WTC11 (cell line): ENCODE results near the gene MAP7D1. TPM values are rescaled to one million over a fixed set of nuclear protein-coding genes. Genes with fewer than 3 reads are reported as not detected.

Source experiments
- ATAC-seq: fragments of 200-7000 bp; cut with Tn5 transposase; 2 replicates; pipeline ENCODE4 v1.10.0; 2021; ENCODE audit warnings: mild to moderate bottlenecking, moderate library complexity
- CTCF ChIA-PET: fragments of 300-600 bp; sonication (Branson Sonifier 250); formaldehyde crosslinking; loops from one replicate; lab custom pipeline; 2021; ENCODE audit warnings: antibody characterized with exemption; lab: Charles Lee
- POLR2A ChIA-PET: fragments of 350-600 bp; sonication (Branson Sonifier 250); formaldehyde crosslinking; loops from one replicate; lab custom pipeline; 2021; ENCODE audit warnings: antibody characterized with exemption; lab: Charles Lee
- DNase-seq: peaks from one replicate; pipeline ENCODE4 v3.0.0; 2021; ENCODE audit warnings: low spot score
- H3K27ac Mint-ChIP-seq: 2 replicates; pipeline ENCODE4 v1.8.0; 2021; ENCODE audit warnings: mixed read lengths
- H3K27me3 Mint-ChIP-seq: 2 replicates; pipeline ENCODE4 v1.8.0; 2021; ENCODE audit warnings: low read depth, mild to moderate bottlenecking, moderate library complexity, mixed read lengths
- H3K36me3 Mint-ChIP-seq: 2 replicates; pipeline ENCODE4 v1.8.0; 2021; ENCODE audit warnings: mixed read lengths
- H3K4me1 Mint-ChIP-seq: 2 replicates; pipeline ENCODE4 v1.8.0; 2022; ENCODE audit warnings: mixed read lengths
- H3K4me3 Mint-ChIP-seq: 2 replicates; pipeline ENCODE4 v1.8.0; 2021; ENCODE audit warnings: mild to moderate bottlenecking, moderate library complexity, mixed read lengths
- H3K9me3 Mint-ChIP-seq: 2 replicates; pipeline ENCODE4 v1.8.0; 2021; ENCODE audit warnings: mixed read lengths
- ARID4B ChIP-seq: sonication (generic); formaldehyde crosslinking; IDR thresholded peaks from 2 replicates; pipeline ENCODE4 v1.8.0; 2023; ENCODE audit warnings: missing genetic modification reagents, mild to moderate bottlenecking, borderline replicate concordance
- CTCF ChIP-seq: fragments of 200-600 bp; IDR thresholded peaks from 2 replicates; pipeline ENCODE4 v1.8.0; 2022; ENCODE audit warnings: antibody characterized with exemption
- E2F4 ChIP-seq: sonication (generic); formaldehyde crosslinking; IDR thresholded peaks from 2 replicates; pipeline ENCODE4 v1.8.1; 2022; ENCODE audit warnings: low read depth, mild to moderate bottlenecking, moderate library complexity, missing genetic modification reagents, borderline replicate concordance
- ELF4 ChIP-seq: sonication (generic); formaldehyde crosslinking; IDR thresholded peaks from 2 replicates; pipeline ENCODE4 v1.8.1; 2022; ENCODE audit warnings: low read depth, mild to moderate bottlenecking, moderate library complexity, missing genetic modification reagents
- GABPB1 ChIP-seq: sonication (generic); formaldehyde crosslinking; IDR thresholded peaks from 2 replicates; pipeline ENCODE4 v1.8.1; 2023; ENCODE audit warnings: mild to moderate bottlenecking, missing genetic modification reagents
- HMGXB4 ChIP-seq: sonication (generic); formaldehyde crosslinking; IDR thresholded peaks from 2 replicates; pipeline ENCODE4 v1.8.1; 2023; ENCODE audit warnings: mild to moderate bottlenecking, moderate library complexity, missing genetic modification reagents
- IRF1 ChIP-seq: sonication (generic); formaldehyde crosslinking; IDR thresholded peaks from 2 replicates; pipeline ENCODE4 v1.8.0; 2023; ENCODE audit warnings: missing genetic modification reagents
- KAT7 ChIP-seq: sonication (generic); formaldehyde crosslinking; IDR thresholded peaks from 2 replicates; pipeline ENCODE4 v1.8.1; 2023; ENCODE audit warnings: missing genetic modification reagents, mild to moderate bottlenecking, borderline replicate concordance
- MAX ChIP-seq: sonication (generic); formaldehyde crosslinking; IDR thresholded peaks from 2 replicates; pipeline ENCODE4 v1.8.0; 2022; ENCODE audit warnings: mild to moderate bottlenecking, missing genetic modification reagents
- MXD4 ChIP-seq: fragments of 250-450 bp; sonication (Bioruptor Pico); IDR thresholded peaks from 2 replicates; pipeline ENCODE4 v1.8.0; 2021; ENCODE audit warnings: mild to moderate bottlenecking, moderate library complexity, borderline replicate concordance
- MYBL2 ChIP-seq: sonication (generic); formaldehyde crosslinking; IDR thresholded peaks from 2 replicates; pipeline ENCODE4 v1.8.1; 2023; ENCODE audit warnings: mild to moderate bottlenecking, moderate library complexity, missing genetic modification reagents
- NR1H2 ChIP-seq: sonication (generic); formaldehyde crosslinking; IDR thresholded peaks from 2 replicates; pipeline ENCODE4 v1.9.0; 2021; ENCODE audit warnings: mild to moderate bottlenecking, moderate library complexity, missing genetic modification reagents
- OVOL2 ChIP-seq: fragments of 250-450 bp; sonication (Bioruptor Pico); IDR thresholded peaks from 2 replicates; pipeline ENCODE4 v1.9.0; 2021; ENCODE audit warnings: mild to moderate bottlenecking, borderline replicate concordance
- RELA ChIP-seq: sonication (generic); formaldehyde crosslinking; IDR thresholded peaks from 2 replicates; pipeline ENCODE4 v1.8.1; 2022; ENCODE audit warnings: missing genetic modification reagents, mild to moderate bottlenecking, borderline replicate concordance
- SMAD3 ChIP-seq: sonication (generic); formaldehyde crosslinking; IDR thresholded peaks from 2 replicates; pipeline ENCODE4 v1.8.0; 2022; ENCODE audit warnings: missing genetic modification reagents, mild to moderate bottlenecking, borderline replicate concordance
- SP1 ChIP-seq: sonication (generic); formaldehyde crosslinking; conservative IDR thresholded peaks from 2 replicates; pipeline ENCODE4 v1.8.1; 2022; ENCODE audit warnings: missing genetic modification reagents
- TEAD4 ChIP-seq: sonication (generic); formaldehyde crosslinking; IDR thresholded peaks from 2 replicates; pipeline ENCODE4 v1.8.0; 2022; ENCODE audit warnings: mild to moderate bottlenecking, missing genetic modification reagents
- ZMAT4 ChIP-seq: fragments of 250-450 bp; sonication (Bioruptor Pico); IDR thresholded peaks from 2 replicates; pipeline ENCODE4 v1.9.0; 2021; ENCODE audit warnings: mild to moderate bottlenecking
- ZNF121 ChIP-seq: sonication (generic); formaldehyde crosslinking; IDR thresholded peaks from 2 replicates; pipeline ENCODE4 v1.8.0; 2023; ENCODE audit warnings: missing genetic modification reagents
- ZNF232 ChIP-seq: sonication (generic); formaldehyde crosslinking; IDR thresholded peaks from 2 replicates; pipeline ENCODE4 v1.8.0; 2022; ENCODE audit warnings: mild to moderate bottlenecking, missing genetic modification reagents
- ZNF317 ChIP-seq: sonication (generic); formaldehyde crosslinking; IDR thresholded peaks from 2 replicates; pipeline ENCODE4 v1.8.1; 2023; ENCODE audit warnings: low read depth, mild to moderate bottlenecking, moderate library complexity, missing genetic modification reagents, borderline replicate concordance
- ZNF671 ChIP-seq: fragments of 250-450 bp; sonication (Bioruptor Pico); IDR thresholded peaks from 2 replicates; pipeline ENCODE4 v1.8.0; 2021; ENCODE audit warnings: mild to moderate bottlenecking
- total RNA-seq: library from RNA; stranded (reverse); gene quantifications from 3 replicates; pipeline ENCODE4 v1.2.3, GENCODE V29; 2021

The MAP7D1 gene
- total RNA-seq, 1 experiment from 2014 or later = 88.7 TPM

- Mint-ChIP-seq H3K36me3 (peaks cover 3% of the 10 kb centered on the region), H3K27me3 (peaks cover 37% of the 10 kb centered on the region), H3K4me1 (peaks cover 38% of the 10 kb centered on the region), H3K27ac (no peak overlapping the region), H3K4me3 (no peak overlapping the region), H3K9me3 (no peaks in the 10 kb centered on the region)
- ATAC-seq = no peak
- TF ChIP-seq ZNF121 (no peak), E2F4 (no peak), RELA (CRISPR knock-in tag) (no peak), NR1H2 (no peak), GABPB1 (CRISPR knock-in tag) (no peak)
- ChIA-PET CTCF (interaction anchor here (1.2 to 5.4 kb wide), 6 partner anchors 9 to 134 kb away, joined by 4 to 213 read pairs (median 56); no protein-coding TSS in a partner anchor), POLR2A (no interaction called here)
- DNase-seq = no peak
Observed at GRCh38 chr1:36151845-36152203, 4.1 kb upstream of the MAP7D1 start.

GRCh38 chr1:36153476-36153875 is 2.5 kb upstream of the MAP7D1 start:
- DNase-seq (no peak), ATAC-seq (no peak)
- H3K4me3 Mint-ChIP-seq = no peak overlapping the region
- H3K27ac Mint-ChIP-seq = no peak overlapping the region
- no peaks in the 10 kb centered on the region for H3K36me3 Mint-ChIP-seq
- no peaks in the 10 kb centered on the region for H3K9me3 Mint-ChIP-seq
- H3K4me1 Mint-ChIP-seq = peaks cover 45% of the 10 kb centered on the region
- TF ChIP-seq SP1 (no peak), ZNF317 (CRISPR knock-in tag) (no peak), ZNF121 (no peak), MXD4 (CRISPR knock-in tag) (no peak), IRF1 (CRISPR knock-in tag) (no peak), ZNF232 (CRISPR knock-in tag) (no peak), MYBL2 (CRISPR knock-in tag) (no peak), ELF4 (CRISPR knock-in tag) (no peak), TEAD4 (CRISPR knock-in tag) (no peak), ZNF671 (CRISPR knock-in tag) (no peak), KAT7 (no peak), SMAD3 (no peak)
- peaks cover 37% of the 10 kb centered on the region for H3K27me3 Mint-ChIP-seq
- ChIA-PET POLR2A (no interaction called here), CTCF (interaction anchor here (1.4 to 2.3 kb wide), 2 partner anchors 35 to 132 kb away, joined by 3 to 22 read pairs; no protein-coding TSS in a partner anchor)

GRCh38 chr1:36154335-36154734 is 1.6 kb upstream of the MAP7D1 start:
- H3K4me3 Mint-ChIP-seq = peak overlapping the region; percentile 69
- no peaks in the 10 kb centered on the region for H3K36me3 Mint-ChIP-seq
- ATAC-seq (no peak), DNase-seq (no peak)
- no peaks in the 10 kb centered on the region for H3K9me3 Mint-ChIP-seq
- peaks cover 44% of the 10 kb centered on the region for H3K4me1 Mint-ChIP-seq
- H3K27me3 Mint-ChIP-seq = peaks cover 37% of the 10 kb centered on the region
- POLR2A ChIA-PET = no interaction called here
- CTCF ChIA-PET = interaction anchor here (1.2 to 2.3 kb wide), 3 partner anchors 23 to 131 kb away, joined by 3 to 22 read pairs (median 4); no protein-coding TSS in a partner anchor
- no peak overlapping the region for H3K27ac Mint-ChIP-seq
- no peak for TF ChIP-seq ZMAT4 (CRISPR knock-in tag)
- no peak for TF ChIP-seq OVOL2
- no peak for TF ChIP-seq ZNF232 (CRISPR knock-in tag)
- TF ChIP-seq HMGXB4 = no peak
- TF ChIP-seq MAX (CRISPR knock-in tag) = no peak
- no peak for TF ChIP-seq ARID4B (CRISPR knock-in tag)
- TF ChIP-seq CTCF = no peak
